COLO668 (cell line): ENCODE data around the gene KCNT1.
"Not testable (repeated sequence)": the region's sequence is repeated elsewhere in the genome, so short reads cannot be mapped to it uniquely, and the experiment has no call there.

Experiments
- DNase-seq: peaks from one replicate; lab custom pipeline; 2025; ENCODE audit not compliant: unreplicated experiment; lab: John Stamatoyannopoulos, UW

The KCNT1 gene

GRCh38 chr9:135701959-135702721, at the start of gene KCNT1:
TSS of gene KCNT1 (plus strand) at chr9:135702185. CDS start at chr9:135702259, 74 bp downstream.
- DNase-seq, result peak; percentile 36

GRCh38 chr9:135655317-135655716, 46.7 kb upstream of the KCNT1 start:
- peak; percentile 4 for DNase-seq

GRCh38 chr9:135657416-135657815, 44.6 kb upstream of the KCNT1 start:
- DNase-seq, result no peak

- DNase-seq, result no peak
Measured at GRCh38 chr9:135659252-135659651, 42.7 kb upstream of the KCNT1 start.

GRCh38 chr9:135660407-135660806, 41.6 kb upstream of the KCNT1 start:
- DNase-seq, result no peak

GRCh38 chr9:135661816-135662560, 40.0 kb upstream of the KCNT1 start:
- DNase-seq, result no peak

GRCh38 chr9:135662758-135663450, 39.1 kb upstream of the KCNT1 start, which contains the start of gene LCN9:
TSS of gene LCN9 (plus strand) at chr9:135663309. CDS start at chr9:135663322, 13 bp downstream.
- DNase-seq, result no peak

GRCh38 chr9:135663451-135663770, 38.6 kb upstream of the KCNT1 start:
- DNase-seq, result no peak

GRCh38 chr9:135663857-135664256, 38.1 kb upstream of the KCNT1 start:
- no peak for DNase-seq

GRCh38 chr9:135664266-135664665, 37.7 kb upstream of the KCNT1 start:
- DNase-seq, result no peak

GRCh38 chr9:135664801-135665794, 36.9 kb upstream of the KCNT1 start:
- no peak for DNase-seq

GRCh38 chr9:135665795-135666189, 36.2 kb upstream of the KCNT1 start:
- no peak for DNase-seq

GRCh38 chr9:135666534-135667462, 35.2 kb upstream of the KCNT1 start:
- DNase-seq, result no peak

- DNase-seq, result no peak
Measured at GRCh38 chr9:135667463-135668001, 34.5 kb upstream of the KCNT1 start.

GRCh38 chr9:135669018-135669417, 33.0 kb upstream of the KCNT1 start:
- not testable (repeated sequence) for DNase-seq

- DNase-seq, result no peak
Measured at GRCh38 chr9:135669616-135670285, 32.2 kb upstream of the KCNT1 start.

GRCh38 chr9:135670721-135671590, 31.0 kb upstream of the KCNT1 start:
- no peak for DNase-seq

- no peak for DNase-seq
Measured at GRCh38 chr9:135671591-135672041, 30.4 kb upstream of the KCNT1 start.
